HepG2 (cell line): ENCODE data around the gene PLVAP. TPM values are rescaled to one million over a fixed set of nuclear protein-coding genes. Genes with fewer than 3 reads are reported as not detected.

Source experiments
- ARNT ChIP-seq: fragments of 450-650 bp; IDR thresholded peaks from 2 replicates; pipeline ENCODE4 v1.6.1; 2017
- ETV5 ChIP-seq: IDR thresholded peaks from 2 replicates; pipeline ENCODE4 v1.6.1; 2018; ENCODE audit warnings: missing biosample characterization, missing genetic modification reagents, inconsistent platforms, borderline replicate concordance
- HCFC1 ChIP-seq: fragments of 150-350 bp; IDR thresholded peaks from 2 replicates; pipeline ENCODE4 v1.6.1; 2014; ENCODE audit warnings: low read depth, low read length
- KLF16 ChIP-seq, 2 experiments: sonication (generic) in 1 of 2; formaldehyde crosslinking in 1 of 2; IDR thresholded peaks; 2 replicates each; pipeline versions ENCODE4 v1.6.1 to v1.8.0; 2016 to 2023; ENCODE audit warnings: missing genetic modification reagents in 2 of 2, missing compliant biosample characterization in 1 of 2
- KMT2A ChIP-seq: sonication (generic); formaldehyde crosslinking; IDR thresholded peaks from 2 replicates; pipeline ENCODE4 v1.4.0; 2020; ENCODE audit warnings: missing genetic modification reagents
- NONO ChIP-seq, 2 experiments: fragments of 450-650 bp in 1 of 2; sonication (generic) in 1 of 2; formaldehyde crosslinking in 1 of 2; IDR thresholded peaks in 1 of 2; conservative IDR thresholded peaks in 1 of 2; 2 replicates each; pipeline versions ENCODE4 v1.6.1 to v1.8.0; 2017 to 2022; ENCODE audit warnings: mild to moderate bottlenecking in 1 of 2, missing genetic modification reagents in 1 of 2, moderate library complexity in 1 of 2
- PCBP1 ChIP-seq: fragments of 200-400 bp; formaldehyde crosslinking; IDR thresholded peaks from 2 replicates; pipeline ENCODE4 v1.6.1; 2017; ENCODE audit warnings: mild to moderate bottlenecking, low read depth, low read length, borderline replicate concordance
- PHF21A ChIP-seq: sonication (generic); formaldehyde crosslinking; IDR thresholded peaks from 2 replicates; pipeline ENCODE4 v1.5.0; 2020; ENCODE audit warnings: mild to moderate bottlenecking, missing genetic modification reagents
- SALL1 ChIP-seq: sonication (generic); formaldehyde crosslinking; IDR thresholded peaks from 2 replicates; pipeline ENCODE4 v1.8.0; 2022; ENCODE audit warnings: mild to moderate bottlenecking, missing genetic modification reagents
- SATB2 ChIP-seq: sonication (generic); formaldehyde crosslinking; IDR thresholded peaks from 2 replicates; pipeline ENCODE4 v1.5.0; 2020; ENCODE audit warnings: missing genetic modification reagents
- SNRNP70 ChIP-seq: fragments of 200-400 bp; formaldehyde crosslinking; IDR thresholded peaks from 2 replicates; pipeline ENCODE4 v1.6.1; 2017; ENCODE audit warnings: mild to moderate bottlenecking, low read depth, low read length, moderate library complexity
- SRSF9 ChIP-seq: fragments of 200-400 bp; formaldehyde crosslinking; IDR thresholded peaks from 2 replicates; pipeline ENCODE4 v1.6.1; 2018; ENCODE audit warnings: borderline replicate concordance, mild to moderate bottlenecking, low read depth, low read length; ENCODE audit not compliant: insufficient read depth, poor library complexity, severe bottlenecking
- SYNCRIP ChIP-seq: fragments of 200-400 bp; formaldehyde crosslinking; IDR thresholded peaks from 2 replicates; pipeline ENCODE4 v1.6.1; 2018; ENCODE audit warnings: mild to moderate bottlenecking, low read depth, low read length; ENCODE audit not compliant: insufficient read depth
- ZNF432 ChIP-seq: sonication (generic); formaldehyde crosslinking; IDR thresholded peaks from 2 replicates; pipeline ENCODE4 v1.5.0; 2020; ENCODE audit warnings: missing genetic modification reagents, mild to moderate bottlenecking, borderline replicate concordance
- polyA plus RNA-seq, 8 experiments: library from polyadenylated mRNA; depleted of rRNA in 3 of 8; stranded (reverse) in 7 of 8; unstranded in 1 of 8; fragments of >200 nt; fragmentation: Illumina TruSeq in 4 of 8; extraction: Trizol in 4 of 8; gene quantifications; 2 replicates each; pipeline versions ENCODE4 v1.2.1 to v1.2.3, GENCODE V29; 2011 to 2016; ENCODE audit warnings: low read depth in 4 of 8, missing spikeins in 1 of 8, mixed read lengths in 1 of 8; ENCODE audit not compliant: insufficient read depth in 1 of 8
- total RNA-seq, 5 experiments: library from RNA; depleted of rRNA; stranded (reverse); fragments of >200 nt; fragmentation: Illumina TruSeq; extraction: Trizol; gene quantifications; 2 replicates each; pipeline ENCODE4 v1.2.3, GENCODE V29; 2016; ENCODE audit warnings: low read depth in 1 of 5
- TF ChIP-seq, protein P1 (sequence below): sonication (generic); formaldehyde crosslinking; IDR thresholded peaks from 2 replicates; pipeline ENCODE4 v1.8.1; 2023; ENCODE audit warnings: missing genetic modification reagents, inconsistent platforms, borderline replicate concordance
- TF ChIP-seq, protein P2 (sequence below): sonication (generic); formaldehyde crosslinking; IDR thresholded peaks from 2 replicates; pipeline ENCODE4 v1.4.0; 2020; ENCODE audit warnings: missing genetic modification reagents
- TF ChIP-seq, protein P3 (sequence below): sonication (generic); formaldehyde crosslinking; IDR thresholded peaks from 2 replicates; pipeline ENCODE4 v1.9.0; 2021; ENCODE audit warnings: mild to moderate bottlenecking, missing genetic modification reagents
- TF ChIP-seq, protein P4 (sequence below): sonication (generic); formaldehyde crosslinking; IDR thresholded peaks from 2 replicates; pipeline ENCODE4 v1.9.0; 2022; ENCODE audit warnings: low read depth, missing genetic modification reagents

PLVAP gene
- total and polyA plus RNA-seq, 2 of the 13 experiments (the other 11 are each of a cell fraction or from before 2014, with no cell fraction given), result 0.26 TPM; not detected in 1

DNA sequence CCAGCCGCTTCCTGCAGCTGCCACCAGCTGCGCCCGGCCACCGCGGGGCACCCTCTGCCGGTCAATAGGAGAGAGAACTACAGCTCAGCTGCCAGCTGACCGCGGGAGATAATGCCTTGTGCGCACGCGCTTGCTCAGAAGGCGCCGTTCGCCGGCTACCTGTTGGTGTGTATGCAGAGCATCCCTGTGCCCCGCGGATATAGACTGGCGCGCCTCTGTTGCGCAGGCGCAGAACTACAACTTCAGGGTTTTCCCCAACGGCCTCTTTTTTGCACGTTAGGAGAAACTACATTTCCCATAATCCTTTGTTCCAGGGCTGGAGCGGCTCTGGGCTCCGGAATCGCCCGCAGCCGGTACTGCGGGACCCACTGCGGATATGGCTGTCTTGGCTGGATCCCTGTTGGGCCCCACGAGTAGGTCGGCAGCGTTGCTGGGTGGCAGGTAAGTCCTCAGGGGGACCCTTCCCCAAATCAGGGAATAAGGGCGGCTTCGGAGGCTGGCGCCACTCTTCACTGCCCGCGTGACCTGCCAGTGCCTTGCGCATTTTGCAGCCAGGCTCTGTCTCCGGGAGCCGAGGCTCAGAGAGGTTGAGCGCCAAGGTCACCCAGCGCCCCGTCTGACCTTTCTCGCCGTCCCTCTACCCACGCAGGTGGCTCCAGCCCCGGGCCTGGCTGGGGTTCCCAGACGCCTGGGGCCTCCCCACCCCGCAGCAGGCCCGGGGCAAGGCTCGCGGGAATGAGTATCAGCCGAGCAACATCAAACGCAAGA lies 71.4 kb downstream of the PLVAP start, which contains the start of gene MRPL34 (continued):
- TF ChIP-seq ZNF432 (CRISPR knock-in tag) (no peak), ETV5 (CRISPR knock-in tag) (peak; percentile 87; the same call in 1 of the 2 replicates), SRSF9 (no peak), SNRNP70 (no peak), KLF16 (CRISPR knock-in tag; IDR thresholded peaks at IDR 0.05) (peak in 1 of 2 experiments; percentile 68; a peak in 1 of 4 replicates), NONO (IDR thresholded peaks at IDR 0.05) (no peak), NONO (CRISPR knock-in tag; conservative IDR thresholded peaks at IDR 0.05) (no peak; the same call in 1 of the 2 replicates), SATB2 (CRISPR knock-in tag) (peak; percentile 77; the same call in 1 of the 2 replicates), SYNCRIP (no peak), ARNT (no peak), KMT2A (no peak), PHF21A (CRISPR knock-in tag) (peak; percentile 89), HCFC1 (peak; percentile 66; the same call in 1 of the 2 replicates), SALL1 (CRISPR knock-in tag) (peak; percentile 50; the same call in 1 of the 2 replicates), PCBP1 (no peak)
- TF ChIP-seq, protein P1, sequence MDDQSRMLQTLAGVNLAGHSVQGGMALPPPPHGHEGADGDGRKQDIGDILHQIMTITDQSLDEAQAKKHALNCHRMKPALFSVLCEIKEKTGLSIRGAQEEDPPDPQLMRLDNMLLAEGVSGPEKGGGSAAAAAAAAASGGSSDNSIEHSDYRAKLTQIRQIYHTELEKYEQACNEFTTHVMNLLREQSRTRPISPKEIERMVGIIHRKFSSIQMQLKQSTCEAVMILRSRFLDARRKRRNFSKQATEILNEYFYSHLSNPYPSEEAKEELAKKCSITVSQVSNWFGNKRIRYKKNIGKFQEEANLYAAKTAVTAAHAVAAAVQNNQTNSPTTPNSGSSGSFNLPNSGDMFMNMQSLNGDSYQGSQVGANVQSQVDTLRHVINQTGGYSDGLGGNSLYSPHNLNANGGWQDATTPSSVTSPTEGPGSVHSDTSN (CRISPR knock-in tag), result peak; percentile 27; the same call in 1 of the 2 replicates
- TF ChIP-seq, protein P2, sequence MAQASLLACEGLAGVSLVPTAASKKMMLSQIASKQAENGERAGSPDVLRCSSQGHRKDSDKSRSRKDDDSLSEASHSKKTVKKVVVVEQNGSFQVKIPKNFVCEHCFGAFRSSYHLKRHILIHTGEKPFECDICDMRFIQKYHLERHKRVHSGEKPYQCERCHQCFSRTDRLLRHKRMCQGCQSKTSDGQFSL (CRISPR knock-in tag), result peak; percentile 50; the same call in 1 of the 2 replicates
- TF ChIP-seq, protein P3, sequence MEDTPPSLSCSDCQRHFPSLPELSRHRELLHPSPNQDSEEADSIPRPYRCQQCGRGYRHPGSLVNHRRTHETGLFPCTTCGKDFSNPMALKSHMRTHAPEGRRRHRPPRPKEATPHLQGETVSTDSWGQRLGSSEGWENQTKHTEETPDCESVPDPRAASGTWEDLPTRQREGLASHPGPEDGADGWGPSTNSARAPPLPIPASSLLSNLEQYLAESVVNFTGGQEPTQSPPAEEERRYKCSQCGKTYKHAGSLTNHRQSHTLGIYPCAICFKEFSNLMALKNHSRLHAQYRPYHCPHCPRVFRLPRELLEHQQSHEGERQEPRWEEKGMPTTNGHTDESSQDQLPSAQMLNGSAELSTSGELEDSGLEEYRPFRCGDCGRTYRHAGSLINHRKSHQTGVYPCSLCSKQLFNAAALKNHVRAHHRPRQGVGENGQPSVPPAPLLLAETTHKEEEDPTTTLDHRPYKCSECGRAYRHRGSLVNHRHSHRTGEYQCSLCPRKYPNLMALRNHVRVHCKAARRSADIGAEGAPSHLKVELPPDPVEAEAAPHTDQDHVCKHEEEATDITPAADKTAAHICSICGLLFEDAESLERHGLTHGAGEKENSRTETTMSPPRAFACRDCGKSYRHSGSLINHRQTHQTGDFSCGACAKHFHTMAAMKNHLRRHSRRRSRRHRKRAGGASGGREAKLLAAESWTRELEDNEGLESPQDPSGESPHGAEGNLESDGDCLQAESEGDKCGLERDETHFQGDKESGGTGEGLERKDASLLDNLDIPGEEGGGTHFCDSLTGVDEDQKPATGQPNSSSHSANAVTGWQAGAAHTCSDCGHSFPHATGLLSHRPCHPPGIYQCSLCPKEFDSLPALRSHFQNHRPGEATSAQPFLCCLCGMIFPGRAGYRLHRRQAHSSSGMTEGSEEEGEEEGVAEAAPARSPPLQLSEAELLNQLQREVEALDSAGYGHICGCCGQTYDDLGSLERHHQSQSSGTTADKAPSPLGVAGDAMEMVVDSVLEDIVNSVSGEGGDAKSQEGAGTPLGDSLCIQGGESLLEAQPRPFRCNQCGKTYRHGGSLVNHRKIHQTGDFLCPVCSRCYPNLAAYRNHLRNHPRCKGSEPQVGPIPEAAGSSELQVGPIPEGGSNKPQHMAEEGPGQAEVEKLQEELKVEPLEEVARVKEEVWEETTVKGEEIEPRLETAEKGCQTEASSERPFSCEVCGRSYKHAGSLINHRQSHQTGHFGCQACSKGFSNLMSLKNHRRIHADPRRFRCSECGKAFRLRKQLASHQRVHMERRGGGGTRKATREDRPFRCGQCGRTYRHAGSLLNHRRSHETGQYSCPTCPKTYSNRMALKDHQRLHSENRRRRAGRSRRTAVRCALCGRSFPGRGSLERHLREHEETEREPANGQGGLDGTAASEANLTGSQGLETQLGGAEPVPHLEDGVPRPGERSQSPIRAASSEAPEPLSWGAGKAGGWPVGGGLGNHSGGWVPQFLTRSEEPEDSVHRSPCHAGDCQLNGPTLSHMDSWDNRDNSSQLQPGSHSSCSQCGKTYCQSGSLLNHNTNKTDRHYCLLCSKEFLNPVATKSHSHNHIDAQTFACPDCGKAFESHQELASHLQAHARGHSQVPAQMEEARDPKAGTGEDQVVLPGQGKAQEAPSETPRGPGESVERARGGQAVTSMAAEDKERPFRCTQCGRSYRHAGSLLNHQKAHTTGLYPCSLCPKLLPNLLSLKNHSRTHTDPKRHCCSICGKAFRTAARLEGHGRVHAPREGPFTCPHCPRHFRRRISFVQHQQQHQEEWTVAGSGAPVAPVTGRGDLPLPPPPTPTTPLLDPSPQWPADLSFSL, result no peak
- TF ChIP-seq, protein P4, sequence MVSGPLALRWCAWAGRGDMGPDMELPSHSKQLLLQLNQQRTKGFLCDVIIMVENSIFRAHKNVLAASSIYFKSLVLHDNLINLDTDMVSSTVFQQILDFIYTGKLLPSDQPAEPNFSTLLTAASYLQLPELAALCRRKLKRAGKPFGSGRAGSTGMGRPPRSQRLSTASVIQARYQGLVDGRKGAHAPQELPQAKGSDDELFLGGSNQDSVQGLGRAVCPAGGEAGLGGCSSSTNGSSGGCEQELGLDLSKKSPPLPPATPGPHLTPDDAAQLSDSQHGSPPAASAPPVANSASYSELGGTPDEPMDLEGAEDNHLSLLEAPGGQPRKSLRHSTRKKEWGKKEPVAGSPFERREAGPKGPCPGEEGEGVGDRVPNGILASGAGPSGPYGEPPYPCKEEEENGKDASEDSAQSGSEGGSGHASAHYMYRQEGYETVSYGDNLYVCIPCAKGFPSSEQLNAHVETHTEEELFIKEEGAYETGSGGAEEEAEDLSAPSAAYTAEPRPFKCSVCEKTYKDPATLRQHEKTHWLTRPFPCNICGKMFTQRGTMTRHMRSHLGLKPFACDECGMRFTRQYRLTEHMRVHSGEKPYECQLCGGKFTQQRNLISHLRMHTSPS, result 0 out of 2 replicates have a peak, but pooled peaks have one; percentile 100
